Progenitor cell of endocrine pancreas (in vitro differentiated cells): ENCODE data around the gene CCDC14. TPM values are rescaled to one million over a fixed set of nuclear protein-coding genes. Genes with fewer than 3 reads are reported as not detected.

Experiments used
- DNase-seq: peaks from one replicate; pipeline ENCODE4 v3.0.0; 2021; ENCODE audit warnings: low spot score; ENCODE audit not compliant: unreplicated experiment
- H3K27ac Mint-ChIP-seq: 2 replicates; pipeline ENCODE4 v1.8.0; 2021; ENCODE audit warnings: mild to moderate bottlenecking, moderate library complexity, mixed read lengths
- H3K27me3 Mint-ChIP-seq: 2 replicates; pipeline ENCODE4 v1.8.0; 2021; ENCODE audit warnings: mixed read lengths
- H3K36me3 Mint-ChIP-seq: 2 replicates; pipeline ENCODE4 v1.8.0; 2022; ENCODE audit warnings: mixed read lengths; ENCODE audit not compliant: insufficient read depth
- H3K4me1 Mint-ChIP-seq: 2 replicates; pipeline ENCODE4 v1.8.0; 2021; ENCODE audit warnings: low read depth, mixed read lengths
- H3K4me3 Mint-ChIP-seq: 2 replicates; pipeline ENCODE4 v1.8.0; 2021; ENCODE audit warnings: low read depth, mild to moderate bottlenecking, moderate library complexity, mixed read lengths
- H3K9me3 Mint-ChIP-seq: 2 replicates; pipeline ENCODE4 v1.8.0; 2021; ENCODE audit warnings: low read depth, mixed read lengths
- CTCF ChIP-seq: fragments of 200-600 bp; sonication (generic); IDR thresholded peaks from one replicate; pipeline ENCODE4 v1.5.0; 2021; ENCODE audit warnings: antibody characterized with exemption, mild to moderate bottlenecking; ENCODE audit not compliant: unreplicated experiment
- total RNA-seq: library from RNA; stranded (reverse); gene quantifications from 2 replicates; pipeline ENCODE4 v1.2.1, GENCODE V29; 2021

The CCDC14 gene
- total RNA-seq, 1 donor from 2014 or later = 114 TPM

GRCh38 chr3:123948449-123948848 lies 12.6 kb downstream of the CCDC14 start:
- no peak for TF ChIP-seq CTCF
- no peak overlapping the region for H3K4me3 Mint-ChIP-seq
- no peak overlapping the region for H3K27ac Mint-ChIP-seq
- H3K27me3 Mint-ChIP-seq = no peaks in the 10 kb centered on the region
- H3K4me1 Mint-ChIP-seq = peaks cover 13% of the 10 kb centered on the region
- DNase-seq = no peak
- H3K36me3 Mint-ChIP-seq = peaks cover 18% of the 10 kb centered on the region
- no peaks in the 10 kb centered on the region for H3K9me3 Mint-ChIP-seq

GRCh38 chr3:123947482-123947881 lies 13.5 kb downstream of the CCDC14 start:
- H3K36me3 Mint-ChIP-seq = peaks cover 21% of the 10 kb centered on the region
- DNase-seq = no peak
- H3K4me1 Mint-ChIP-seq = peaks cover 13% of the 10 kb centered on the region
- TF ChIP-seq CTCF = no peak
- H3K27me3 Mint-ChIP-seq = no peaks in the 10 kb centered on the region
- H3K9me3 Mint-ChIP-seq = no peaks in the 10 kb centered on the region
- H3K4me3 Mint-ChIP-seq = no peak overlapping the region
- H3K27ac Mint-ChIP-seq = no peak overlapping the region

- Mint-ChIP-seq H3K9me3 (no peaks in the 10 kb centered on the region), H3K4me3 (no peak overlapping the region), H3K36me3 (peaks cover 18% of the 10 kb centered on the region), H3K27ac (no peak overlapping the region), H3K27me3 (no peaks in the 10 kb centered on the region), H3K4me1 (peaks cover 3% of the 10 kb centered on the region)
- DNase-seq = no peak
- no peak for TF ChIP-seq CTCF
Measured at GRCh38 chr3:123941542-123941941, 19.5 kb downstream of the CCDC14 start.

- Mint-ChIP-seq H3K4me1 (peaks cover 3% of the 10 kb centered on the region), H3K9me3 (no peaks in the 10 kb centered on the region), H3K36me3 (peaks cover 18% of the 10 kb centered on the region), H3K27me3 (no peaks in the 10 kb centered on the region), H3K27ac (no peak overlapping the region), H3K4me3 (no peak overlapping the region)
- TF ChIP-seq CTCF = no peak
- DNase-seq = no peak
Measured at GRCh38 chr3:123941121-123941520, 19.9 kb downstream of the CCDC14 start.

GRCh38 chr3:123939706-123940105 lies 21.3 kb downstream of the CCDC14 start:
- peaks cover 19% of the 10 kb centered on the region for H3K36me3 Mint-ChIP-seq
- no peaks in the 10 kb centered on the region for H3K27me3 Mint-ChIP-seq
- H3K4me3 Mint-ChIP-seq = no peak overlapping the region
- H3K27ac Mint-ChIP-seq = peak overlapping the region; percentile 4
- H3K9me3 Mint-ChIP-seq = no peaks in the 10 kb centered on the region
- TF ChIP-seq CTCF = no peak
- H3K4me1 Mint-ChIP-seq = peaks cover 2% of the 10 kb centered on the region
- no peak for DNase-seq
